H1 (cell line): Measurements from ENCODE around the gene USP13. TPM values are rescaled to one million over a fixed set of nuclear protein-coding genes. Genes with fewer than 3 reads are reported as not detected.

Experiments used
- CTCF ChIA-PET: fragments of 300-600 bp; sonication (Branson Sonifier 250); formaldehyde crosslinking; loops from one replicate; lab custom pipeline; 2021; ENCODE audit not compliant: partially characterized antibody; lab: Charles Lee
- POLR2A ChIA-PET: fragments of 300-600 bp; sonication (Branson Sonifier 250); formaldehyde crosslinking; loops from one replicate; lab custom pipeline; 2021; ENCODE audit warnings: inconsistent platforms; ENCODE audit not compliant: partially characterized antibody; lab: Charles Lee
- DNase-seq, 2 experiments: peaks; one replicate each; pipeline versions ENCODE4 v3.0.0 to v3.0.0-alpha.2; 2010 to 2022; ENCODE audit warnings: low spot score in 2 of 2, low read depth in 1 of 2, mixed read lengths in 1 of 2
- FAIRE-seq: peaks from 2 replicates; lab custom pipeline; 2011; peaks lifted over from hg19 to GRCh38; lab: Jason Lieb, UNC
- H2AFZ ChIP-seq: 2 replicates; pipeline ENCODE4 v1.8.1; 2012; ENCODE audit warnings: low read length, inconsistent platforms
- H2AK5ac ChIP-seq: 2 replicates; pipeline ENCODE4 v1.6.1; 2013; ENCODE audit warnings: low read depth, low read length
- H2BK120ac ChIP-seq: replicated peaks from 2 replicates; pipeline ENCODE3; 2013; ENCODE audit warnings: low read depth, low read length, inconsistent platforms
- H2BK12ac ChIP-seq: 2 replicates; pipeline ENCODE4 v1.6.1; 2013; ENCODE audit warnings: low read depth, low read length
- H2BK15ac ChIP-seq: 2 replicates; pipeline ENCODE4 v1.6.1; 2013; ENCODE audit warnings: low read length
- H2BK20ac ChIP-seq: 2 replicates; pipeline ENCODE4 v1.6.1; 2013; ENCODE audit warnings: low read length
- H2BK5ac ChIP-seq: 2 replicates; pipeline ENCODE4 v1.6.1; 2013; ENCODE audit warnings: low read depth, low read length
- H3K14ac ChIP-seq: 2 replicates; pipeline ENCODE4 v1.6.1; 2013; ENCODE audit warnings: inconsistent platforms; ENCODE audit not compliant: insufficient read length
- H3K18ac ChIP-seq: 2 replicates; pipeline ENCODE4 v1.6.1; 2013; ENCODE audit warnings: low read length; ENCODE audit errors: extremely low read depth
- H3K23ac ChIP-seq: 2 replicates; pipeline ENCODE4 v1.6.1; 2013; ENCODE audit warnings: inconsistent platforms; ENCODE audit not compliant: insufficient read length
- H3K23me2 ChIP-seq: 2 replicates; pipeline ENCODE4 v1.6.1; 2013; ENCODE audit warnings: low read depth, low read length
- H3K27ac ChIP-seq: 2 replicates; pipeline ENCODE4 v1.6.1; 2011; ENCODE audit warnings: low read depth, low read length, inconsistent platforms
- H3K27me3 ChIP-seq, 4 experiments: replicated peaks in 1 of 4; 1 replicate in 1 of 4; 2 replicates in 3 of 4; pipeline versions ENCODE4 v1.6.1 to v1.8.1; 2011 to 2013; ENCODE audit warnings: low read length in 3 of 4, mild to moderate bottlenecking in 3 of 4, inconsistent platforms in 2 of 4, mixed read lengths in 2 of 4, moderate library complexity in 1 of 4; ENCODE audit not compliant: control insufficient read depth in 3 of 4, insufficient read depth in 3 of 4; ENCODE audit errors: extremely low read depth in 1 of 4
- H3K36me3 ChIP-seq, 4 experiments: 2 replicates each; pipeline versions ENCODE4 v1.6.1 to v1.8.1; 2011 to 2013; ENCODE audit warnings: mild to moderate bottlenecking in 4 of 4, low read length in 3 of 4, moderate library complexity in 2 of 4, control low read depth in 1 of 4, inconsistent platforms in 1 of 4; ENCODE audit not compliant: insufficient read depth in 4 of 4, control insufficient read depth in 2 of 4
- H3K4ac ChIP-seq: replicated peaks from 2 replicates; pipeline ENCODE3; 2013; ENCODE audit warnings: low read length, low read depth, mixed read lengths, inconsistent platforms; ENCODE audit not compliant: insufficient read length
- H3K4me1 ChIP-seq, 4 experiments: replicated peaks in 1 of 4; 1 replicate in 1 of 4; 2 replicates in 3 of 4; pipeline versions ENCODE4 v1.6.1 to v1.8.1; 2011 to 2013; ENCODE audit warnings: low read length in 3 of 4, inconsistent platforms in 2 of 4, mixed read lengths in 1 of 4; ENCODE audit not compliant: insufficient read depth in 4 of 4, control insufficient read depth in 3 of 4
- H3K4me2 ChIP-seq, 2 experiments: 2 replicates each; pipeline versions ENCODE4 v1.6.1 to v1.8.1; 2011 to 2013; ENCODE audit warnings: low read depth in 2 of 2, low read length in 2 of 2, control low read depth in 1 of 2, inconsistent platforms in 1 of 2, mild to moderate bottlenecking in 1 of 2; ENCODE audit not compliant: insufficient read depth in 1 of 2
- H3K4me3 ChIP-seq, 4 experiments: fragments of 200-600, 300-600 bp in 1 of 4; sonication (generic), shearing (Covaris generic), sonication (Bioruptor Twin) in 1 of 4; 2 replicates each; pipeline versions ENCODE4 v1.5.1 to v1.8.1; 2011 to 2016; ENCODE audit warnings: low read length in 4 of 4, low read depth in 3 of 4, control low read depth in 2 of 4, inconsistent platforms in 2 of 4, mild to moderate bottlenecking in 2 of 4, mixed read lengths in 1 of 4, moderate library complexity in 1 of 4; ENCODE audit not compliant: insufficient read depth in 2 of 4; ENCODE audit errors: extremely low read depth in 1 of 4
- H3K56ac ChIP-seq: replicated peaks from 2 replicates; pipeline ENCODE3; 2013; ENCODE audit warnings: low read depth, mild to moderate bottlenecking, mixed read lengths, low read length, inconsistent platforms; ENCODE audit not compliant: insufficient read length
- H3K79me1 ChIP-seq: 2 replicates; pipeline ENCODE4 v1.6.1; 2013; ENCODE audit warnings: low read depth, low read length, control low read depth
- H3K79me2 ChIP-seq, 2 experiments: 2 replicates each; pipeline versions ENCODE4 v1.6.1 to v1.8.1; 2012 to 2013; ENCODE audit warnings: low read length in 2 of 2, mild to moderate bottlenecking in 2 of 2, inconsistent platforms in 1 of 2; ENCODE audit not compliant: insufficient read depth in 2 of 2, control insufficient read depth in 1 of 2
- H3K9ac ChIP-seq, 4 experiments: replicated peaks in 1 of 4; 1 replicate in 1 of 4; 2 replicates in 3 of 4; pipeline versions ENCODE4 v1.6.1 to v1.8.1; 2011 to 2013; ENCODE audit warnings: low read depth in 3 of 4, low read length in 3 of 4, control low read depth in 2 of 4, mild to moderate bottlenecking in 2 of 4, moderate library complexity in 2 of 4, inconsistent platforms in 1 of 4; ENCODE audit errors: extremely low read depth in 1 of 4
- H3K9me3 ChIP-seq, 2 experiments: 2 replicates each; pipeline versions ENCODE4 v1.6.1 to v1.8.1; 2012 to 2013; ENCODE audit warnings: mild to moderate bottlenecking in 2 of 2, moderate library complexity in 2 of 2, control low read depth in 1 of 2, inconsistent platforms in 1 of 2, low read depth in 1 of 2, low read length in 1 of 2, mixed read lengths in 1 of 2; ENCODE audit not compliant: insufficient read depth in 2 of 2
- H4K20me1 ChIP-seq, 2 experiments: replicated peaks in 1 of 2; 2 replicates each; pipeline versions ENCODE3 to v1.8.1; 2011 to 2013; ENCODE audit warnings: inconsistent platforms in 2 of 2, low read length in 2 of 2, mild to moderate bottlenecking in 1 of 2; ENCODE audit not compliant: insufficient read depth in 2 of 2, control insufficient read depth in 1 of 2
- H4K5ac ChIP-seq: 2 replicates; pipeline ENCODE4 v1.6.1; 2013; ENCODE audit warnings: low read length, low read depth, mixed read lengths, inconsistent platforms; ENCODE audit not compliant: insufficient read length
- H4K8ac ChIP-seq: 2 replicates; pipeline ENCODE4 v1.8.0; 2013; ENCODE audit warnings: mild to moderate bottlenecking, moderate library complexity, low read length, inconsistent platforms; ENCODE audit not compliant: insufficient read depth; ENCODE audit errors: extremely low read depth
- H4K91ac ChIP-seq: replicated peaks from 2 replicates; pipeline ENCODE3; 2013; ENCODE audit warnings: low read length, mixed read lengths, inconsistent platforms; ENCODE audit not compliant: insufficient read length
- BCL11A ChIP-seq, 2 experiments: IDR thresholded peaks; one replicate each; pipeline ENCODE4 v1.6.1; 2011; ENCODE audit warnings: low read depth in 2 of 2, low read length in 2 of 2, mild to moderate bottlenecking in 2 of 2
- CREB1 ChIP-seq: IDR thresholded peaks from 2 replicates; pipeline ENCODE4 v1.6.1; 2012; ENCODE audit warnings: inconsistent platforms
- EZH2 ChIP-seq: fragments of 200-600 bp; sonication (generic); IDR thresholded peaks from 2 replicates; pipeline ENCODE4 v1.7.1; 2012; ENCODE audit warnings: low read depth, mild to moderate bottlenecking, moderate library complexity, low read length, inconsistent platforms; ENCODE audit not compliant: severe bottlenecking
- HDAC6 ChIP-seq: IDR thresholded peaks from one replicate; pipeline ENCODE4 v1.7.1; 2012; ENCODE audit warnings: low read depth, mild to moderate bottlenecking, inconsistent platforms, low read length, moderate library complexity
- KDM5A ChIP-seq: fragments of 200-600 bp; IDR thresholded peaks from 2 replicates; pipeline ENCODE4 v1.7.1; 2012; ENCODE audit warnings: mild to moderate bottlenecking, low read length, inconsistent platforms, mixed read lengths
- RNF2 ChIP-seq: fragments of 200-900, 300-1000 bp; sonication (generic); IDR thresholded peaks from 2 replicates; pipeline ENCODE4 v1.7.1; 2016; ENCODE audit warnings: borderline replicate concordance, low read depth, mild to moderate bottlenecking, antibody characterized with exemption, low read length; ENCODE audit not compliant: poor library complexity, severe bottlenecking; ENCODE audit errors: missing control alignments
- SP1 ChIP-seq: IDR thresholded peaks from 2 replicates; pipeline ENCODE4 v1.6.1; 2011; ENCODE audit warnings: low read depth, low read length
- SP2 ChIP-seq: IDR thresholded peaks from 2 replicates; pipeline ENCODE4 v1.6.1; 2012; ENCODE audit warnings: mild to moderate bottlenecking, low read length, inconsistent platforms
- SRF ChIP-seq: IDR thresholded peaks from 2 replicates; pipeline ENCODE4 v1.6.1; 2011; ENCODE audit warnings: mild to moderate bottlenecking, low read depth, low read length, moderate library complexity
- WGBS, 2 experiments: shearing (Covaris generic) in 1 of 2; methylation state at CpG; one replicate each; pipeline versions ENCODE4 v1.1.6 to v1.1.7; 2013 to 2015; ENCODE audit warnings: low lambda C conversion rate in 2 of 2, mixed read lengths in 2 of 2, inconsistent platforms in 1 of 2, low coverage in 1 of 2, missing lambda C conversion rate in 1 of 2; ENCODE audit not compliant: insufficient replicate concordance in 2 of 2, insufficient coverage in 1 of 2, insufficient read length in 1 of 2; ENCODE audit errors: extremely low coverage in 1 of 2, missing lambda C conversion rate in 1 of 2; 5-methylcytosine and 5-hydroxymethylcytosine counted together
- polyA plus RNA-seq, 7 experiments: library from polyadenylated mRNA; depleted of rRNA in 3 of 7; stranded (reverse) in 5 of 7; unstranded in 2 of 7; fragments of >200 nt in 5 of 7; fragments of 200-250 nt in 2 of 7; gene quantifications; 1 replicate in 5 of 7; 2 replicates in 1 of 7; 4 replicates in 1 of 7; pipeline versions ENCODE4 v1.2.1 to v1.2.3, GENCODE V29; 2011 to 2013; ENCODE audit warnings: missing spikeins in 2 of 7, mixed read lengths in 2 of 7
- total RNA-seq: library from RNA; stranded (reverse); fragmentation: NEBNext Ultra II Directional; extraction: Animal tissue kit (Norgen Biotek cat#: 25700); gene quantifications from 2 replicates; pipeline ENCODE4 v1.2.1, GENCODE V29; 2021
- TF ChIP-seq, protein P1 (sequence below), 3 experiments: IDR thresholded peaks; 1 replicate in 2 of 3; 2 replicates in 1 of 3; pipeline versions ENCODE4 v1.5.1 to v1.6.1; 2011; ENCODE audit warnings: low read length in 3 of 3, mild to moderate bottlenecking in 3 of 3, inconsistent platforms in 2 of 3, low read depth in 1 of 3, moderate library complexity in 1 of 3; ENCODE audit not compliant: insufficient read depth in 1 of 3; ENCODE audit errors: control extremely low read depth in 1 of 3
- TF ChIP-seq, protein P2 (sequence below): IDR thresholded peaks from 2 replicates; pipeline ENCODE4 v1.6.1; 2011; ENCODE audit warnings: low read depth, mild to moderate bottlenecking, low read length; ENCODE audit not compliant: insufficient read depth

Gene USP13
- total and polyA plus RNA-seq, 2 of the 8 experiments (the other 6 are each of a cell fraction or from before 2014, with no cell fraction given) = 7.9 to 25.9 TPM

DNA sequence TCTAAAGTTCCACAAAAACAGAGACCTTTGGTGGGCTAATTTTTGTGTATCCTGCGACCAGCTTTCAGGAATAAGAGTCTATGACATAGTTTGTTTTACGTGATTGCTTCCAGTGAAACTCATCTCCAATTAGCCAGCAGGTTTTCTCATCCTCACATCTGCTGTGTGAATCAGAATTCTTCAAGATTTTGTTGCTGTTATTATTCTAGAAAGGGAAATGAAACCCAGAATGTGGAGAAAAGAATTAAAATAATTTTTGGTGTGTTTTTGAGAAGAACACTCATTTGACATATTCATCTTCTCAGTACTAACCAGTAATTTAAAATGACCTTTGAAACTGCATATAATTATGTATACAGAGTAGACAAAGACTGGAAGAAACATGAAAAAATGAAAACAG, 175.9 kb downstream of the USP13 start:
- Histone ChIP-seq H4K5ac (no peak overlapping the region), H3K36me3 (no peaks in the 10 kb centered on the region), H3K27me3 (no peaks in the 10 kb centered on the region), H3K23me2 (peaks cover 7% of the 10 kb centered on the region; the same call in 1 of the 2 replicates), H3K4ac (no peak overlapping the region), H3K4me1 (peaks cover 0 to 9% (median 5%) of the 10 kb centered on the region in 4 experiments; a peak in 4 of 7 replicates), H2BK15ac (no peak overlapping the region), H4K8ac (no peak overlapping the region), H3K14ac (no peak overlapping the region), H3K23ac (no peak overlapping the region), H3K9ac (no peak overlapping the region), H2BK12ac (no peak overlapping the region), H3K79me1 (no peaks in the 10 kb centered on the region), H3K4me2 (no peak overlapping the region), H3K79me2 (no peaks in the 10 kb centered on the region), H3K18ac (no peak overlapping the region), H2BK120ac (no peak overlapping the region), H2BK20ac (no peak overlapping the region), H3K27ac (no peak overlapping the region), H4K20me1 (no peaks in the 10 kb centered on the region), H3K56ac (no peak overlapping the region), H2AK5ac (no peak overlapping the region), H4K91ac (no peak overlapping the region), H2BK5ac (no peak overlapping the region), H3K4me3 (no peak overlapping the region), H2AFZ (no peak overlapping the region), H3K9me3 (no peaks in the 10 kb centered on the region)
- POLR2A ChIA-PET = no interaction called here
- CTCF ChIA-PET = interaction anchor here (1.8 kb wide), 1 partner anchor 24 kb away, joined by 4 read pairs; no protein-coding TSS in a partner anchor
- no peak for DNase-seq
- WGBS, 2 experiments = 93% methylated on average over 2 of the region's 2 CpGs; no CpG with 5 or more reads in 1 of the 2 experiments
- FAIRE-seq = no peak
- TF ChIP-seq CREB1 (no peak), EZH2 (no peak), BCL11A (IDR thresholded peaks at IDR 0.05; ENCODE audit: low read depth in 2 of 2, low read length in 2 of 2) (no peak), HDAC6 (no peak), SRF (no peak), KDM5A (no peak), RNF2 (no peak), SP2 (no peak), SP1 (no peak)
- TF ChIP-seq, protein P1, sequence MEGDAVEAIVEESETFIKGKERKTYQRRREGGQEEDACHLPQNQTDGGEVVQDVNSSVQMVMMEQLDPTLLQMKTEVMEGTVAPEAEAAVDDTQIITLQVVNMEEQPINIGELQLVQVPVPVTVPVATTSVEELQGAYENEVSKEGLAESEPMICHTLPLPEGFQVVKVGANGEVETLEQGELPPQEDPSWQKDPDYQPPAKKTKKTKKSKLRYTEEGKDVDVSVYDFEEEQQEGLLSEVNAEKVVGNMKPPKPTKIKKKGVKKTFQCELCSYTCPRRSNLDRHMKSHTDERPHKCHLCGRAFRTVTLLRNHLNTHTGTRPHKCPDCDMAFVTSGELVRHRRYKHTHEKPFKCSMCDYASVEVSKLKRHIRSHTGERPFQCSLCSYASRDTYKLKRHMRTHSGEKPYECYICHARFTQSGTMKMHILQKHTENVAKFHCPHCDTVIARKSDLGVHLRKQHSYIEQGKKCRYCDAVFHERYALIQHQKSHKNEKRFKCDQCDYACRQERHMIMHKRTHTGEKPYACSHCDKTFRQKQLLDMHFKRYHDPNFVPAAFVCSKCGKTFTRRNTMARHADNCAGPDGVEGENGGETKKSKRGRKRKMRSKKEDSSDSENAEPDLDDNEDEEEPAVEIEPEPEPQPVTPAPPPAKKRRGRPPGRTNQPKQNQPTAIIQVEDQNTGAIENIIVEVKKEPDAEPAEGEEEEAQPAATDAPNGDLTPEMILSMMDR (IDR thresholded peaks at IDR 0.05; ENCODE audit: control extremely low read depth in 1 of 3, insufficient read depth in 1 of 3, low read depth in 1 of 3, low read length in 3 of 3) = no peak
- TF ChIP-seq, protein P2, sequence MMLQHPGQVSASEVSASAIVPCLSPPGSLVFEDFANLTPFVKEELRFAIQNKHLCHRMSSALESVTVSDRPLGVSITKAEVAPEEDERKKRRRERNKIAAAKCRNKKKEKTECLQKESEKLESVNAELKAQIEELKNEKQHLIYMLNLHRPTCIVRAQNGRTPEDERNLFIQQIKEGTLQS = no peak
